HepG2 (cell line): ENCODE measurements around the gene TRIM27. TPM values are rescaled to one million over a fixed set of nuclear protein-coding genes. Genes with fewer than 3 reads are reported as not detected.

ENCODE experiments used
- AFF4 ChIP-seq: sonication (generic); formaldehyde crosslinking; IDR thresholded peaks from 2 replicates; pipeline ENCODE4 v1.4.0; 2020; ENCODE audit warnings: missing genetic modification reagents
- BRD4 ChIP-seq: sonication (generic); formaldehyde crosslinking; IDR thresholded peaks from 2 replicates; pipeline ENCODE4 v1.4.0; 2020; ENCODE audit warnings: missing genetic modification reagents
- CREB3 ChIP-seq: sonication (generic); formaldehyde crosslinking; IDR thresholded peaks from 2 replicates; pipeline ENCODE4 v1.5.0; 2020; ENCODE audit warnings: missing genetic modification reagents
- EEA1 ChIP-seq: sonication (generic); formaldehyde crosslinking; IDR thresholded peaks from 2 replicates; pipeline ENCODE4 v1.5.1; 2020; ENCODE audit warnings: mild to moderate bottlenecking, missing genetic modification reagents, borderline replicate concordance
- ELF3 ChIP-seq: IDR thresholded peaks from 2 replicates; pipeline ENCODE4 v1.6.1; 2016; ENCODE audit warnings: missing genetic modification reagents, missing compliant biosample characterization
- HOXD1 ChIP-seq: sonication (generic); formaldehyde crosslinking; IDR thresholded peaks from 2 replicates; pipeline ENCODE4 v1.5.0; 2020; ENCODE audit warnings: missing genetic modification reagents
- MBNL3 ChIP-seq: fragments of 250-450 bp; sonication (Bioruptor Pico); conservative IDR thresholded peaks from 2 replicates; pipeline ENCODE4 v1.8.0; 2022; ENCODE audit warnings: mild to moderate bottlenecking, inconsistent platforms
- MEIS2 ChIP-seq: sonication (generic); formaldehyde crosslinking; IDR thresholded peaks from 2 replicates; pipeline ENCODE4 v1.9.0; 2021; ENCODE audit warnings: mild to moderate bottlenecking, missing genetic modification reagents
- NAIF1 ChIP-seq: sonication (generic); formaldehyde crosslinking; IDR thresholded peaks from 2 replicates; pipeline ENCODE4 v1.5.0; 2020; ENCODE audit warnings: mild to moderate bottlenecking, missing genetic modification reagents, borderline replicate concordance
- NR3C1 ChIP-seq: sonication (generic); formaldehyde crosslinking; IDR thresholded peaks from 2 replicates; pipeline ENCODE4 v1.4.0; 2020; ENCODE audit warnings: missing genetic modification reagents
- RFXAP ChIP-seq: sonication (generic); formaldehyde crosslinking; IDR thresholded peaks from 2 replicates; pipeline ENCODE4 v1.4.0; 2020; ENCODE audit warnings: missing genetic modification reagents, borderline replicate concordance
- SMYD3 ChIP-seq: sonication (generic); formaldehyde crosslinking; IDR thresholded peaks from 2 replicates; pipeline ENCODE4 v1.8.1; 2023; ENCODE audit warnings: mild to moderate bottlenecking, missing genetic modification reagents
- ZNF282 ChIP-seq: fragments of 450-650 bp; IDR thresholded peaks from 2 replicates; pipeline ENCODE4 v1.6.1; 2018; ENCODE audit not compliant: partially characterized antibody
- ZNF761 ChIP-seq: sonication (generic); formaldehyde crosslinking; conservative IDR thresholded peaks from 2 replicates; pipeline ENCODE4 v1.4.0; 2020; ENCODE audit warnings: mild to moderate bottlenecking, missing genetic modification reagents
- polyA plus RNA-seq, 8 experiments: library from polyadenylated mRNA; depleted of rRNA in 3 of 8; stranded (reverse) in 7 of 8; unstranded in 1 of 8; fragments of >200 nt; fragmentation: Illumina TruSeq in 4 of 8; extraction: Trizol in 4 of 8; gene quantifications; 2 replicates each; pipeline versions ENCODE4 v1.2.1 to v1.2.3, GENCODE V29; 2011 to 2016; ENCODE audit warnings: low read depth in 4 of 8, missing spikeins in 1 of 8, mixed read lengths in 1 of 8; ENCODE audit not compliant: insufficient read depth in 1 of 8
- total RNA-seq, 5 experiments: library from RNA; depleted of rRNA; stranded (reverse); fragments of >200 nt; fragmentation: Illumina TruSeq; extraction: Trizol; gene quantifications; 2 replicates each; pipeline ENCODE4 v1.2.3, GENCODE V29; 2016; ENCODE audit warnings: low read depth in 1 of 5
- TF ChIP-seq, protein P1 (sequence below): sonication (generic); formaldehyde crosslinking; IDR thresholded peaks from 2 replicates; pipeline ENCODE4 v1.9.0; 2021; ENCODE audit warnings: mild to moderate bottlenecking, missing genetic modification reagents
- TF ChIP-seq, protein P2 (sequence below): sonication (generic); formaldehyde crosslinking; IDR thresholded peaks from 2 replicates; pipeline ENCODE4 v1.4.0; 2020; ENCODE audit warnings: low read depth, mild to moderate bottlenecking, missing genetic modification reagents

Gene TRIM27
- total and polyA plus RNA-seq, 2 of the 13 experiments (the other 11 are each of a cell fraction or from before 2014, with no cell fraction given) = 88.6 to 112 TPM

GRCh38 chr6:28865401-28866204 is 58.2 kb downstream of the TRIM27 start (continued):
- TF ChIP-seq, protein P1, sequence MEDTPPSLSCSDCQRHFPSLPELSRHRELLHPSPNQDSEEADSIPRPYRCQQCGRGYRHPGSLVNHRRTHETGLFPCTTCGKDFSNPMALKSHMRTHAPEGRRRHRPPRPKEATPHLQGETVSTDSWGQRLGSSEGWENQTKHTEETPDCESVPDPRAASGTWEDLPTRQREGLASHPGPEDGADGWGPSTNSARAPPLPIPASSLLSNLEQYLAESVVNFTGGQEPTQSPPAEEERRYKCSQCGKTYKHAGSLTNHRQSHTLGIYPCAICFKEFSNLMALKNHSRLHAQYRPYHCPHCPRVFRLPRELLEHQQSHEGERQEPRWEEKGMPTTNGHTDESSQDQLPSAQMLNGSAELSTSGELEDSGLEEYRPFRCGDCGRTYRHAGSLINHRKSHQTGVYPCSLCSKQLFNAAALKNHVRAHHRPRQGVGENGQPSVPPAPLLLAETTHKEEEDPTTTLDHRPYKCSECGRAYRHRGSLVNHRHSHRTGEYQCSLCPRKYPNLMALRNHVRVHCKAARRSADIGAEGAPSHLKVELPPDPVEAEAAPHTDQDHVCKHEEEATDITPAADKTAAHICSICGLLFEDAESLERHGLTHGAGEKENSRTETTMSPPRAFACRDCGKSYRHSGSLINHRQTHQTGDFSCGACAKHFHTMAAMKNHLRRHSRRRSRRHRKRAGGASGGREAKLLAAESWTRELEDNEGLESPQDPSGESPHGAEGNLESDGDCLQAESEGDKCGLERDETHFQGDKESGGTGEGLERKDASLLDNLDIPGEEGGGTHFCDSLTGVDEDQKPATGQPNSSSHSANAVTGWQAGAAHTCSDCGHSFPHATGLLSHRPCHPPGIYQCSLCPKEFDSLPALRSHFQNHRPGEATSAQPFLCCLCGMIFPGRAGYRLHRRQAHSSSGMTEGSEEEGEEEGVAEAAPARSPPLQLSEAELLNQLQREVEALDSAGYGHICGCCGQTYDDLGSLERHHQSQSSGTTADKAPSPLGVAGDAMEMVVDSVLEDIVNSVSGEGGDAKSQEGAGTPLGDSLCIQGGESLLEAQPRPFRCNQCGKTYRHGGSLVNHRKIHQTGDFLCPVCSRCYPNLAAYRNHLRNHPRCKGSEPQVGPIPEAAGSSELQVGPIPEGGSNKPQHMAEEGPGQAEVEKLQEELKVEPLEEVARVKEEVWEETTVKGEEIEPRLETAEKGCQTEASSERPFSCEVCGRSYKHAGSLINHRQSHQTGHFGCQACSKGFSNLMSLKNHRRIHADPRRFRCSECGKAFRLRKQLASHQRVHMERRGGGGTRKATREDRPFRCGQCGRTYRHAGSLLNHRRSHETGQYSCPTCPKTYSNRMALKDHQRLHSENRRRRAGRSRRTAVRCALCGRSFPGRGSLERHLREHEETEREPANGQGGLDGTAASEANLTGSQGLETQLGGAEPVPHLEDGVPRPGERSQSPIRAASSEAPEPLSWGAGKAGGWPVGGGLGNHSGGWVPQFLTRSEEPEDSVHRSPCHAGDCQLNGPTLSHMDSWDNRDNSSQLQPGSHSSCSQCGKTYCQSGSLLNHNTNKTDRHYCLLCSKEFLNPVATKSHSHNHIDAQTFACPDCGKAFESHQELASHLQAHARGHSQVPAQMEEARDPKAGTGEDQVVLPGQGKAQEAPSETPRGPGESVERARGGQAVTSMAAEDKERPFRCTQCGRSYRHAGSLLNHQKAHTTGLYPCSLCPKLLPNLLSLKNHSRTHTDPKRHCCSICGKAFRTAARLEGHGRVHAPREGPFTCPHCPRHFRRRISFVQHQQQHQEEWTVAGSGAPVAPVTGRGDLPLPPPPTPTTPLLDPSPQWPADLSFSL = no peak
- TF ChIP-seq MBNL3 (no peak), BRD4 (CRISPR knock-in tag) (0 out of 2 replicates have a peak, but pooled peaks have one; percentile 38), HOXD1 (peak; percentile 52; the same call in 1 of the 2 replicates), ELF3 (CRISPR knock-in tag) (no peak), EEA1 (CRISPR knock-in tag) (no peak), AFF4 (peak; percentile 56; the same call in 1 of the 2 replicates), NR3C1 (CRISPR knock-in tag) (no peak), CREB3 (CRISPR knock-in tag) (no peak), ZNF282 (no peak), RFXAP (CRISPR knock-in tag) (peak; percentile 67; the same call in 1 of the 2 replicates), SMYD3 (CRISPR knock-in tag) (peak; percentile 54; the same call in 1 of the 2 replicates), NAIF1 (CRISPR knock-in tag) (no peak), MEIS2 (CRISPR knock-in tag) (0 out of 2 replicates have a peak, but pooled peaks have one; percentile 57), ZNF761 (CRISPR knock-in tag) (0 out of 2 replicates have a peak, but pooled peaks have one; percentile 27)
- TF ChIP-seq, protein P2, sequence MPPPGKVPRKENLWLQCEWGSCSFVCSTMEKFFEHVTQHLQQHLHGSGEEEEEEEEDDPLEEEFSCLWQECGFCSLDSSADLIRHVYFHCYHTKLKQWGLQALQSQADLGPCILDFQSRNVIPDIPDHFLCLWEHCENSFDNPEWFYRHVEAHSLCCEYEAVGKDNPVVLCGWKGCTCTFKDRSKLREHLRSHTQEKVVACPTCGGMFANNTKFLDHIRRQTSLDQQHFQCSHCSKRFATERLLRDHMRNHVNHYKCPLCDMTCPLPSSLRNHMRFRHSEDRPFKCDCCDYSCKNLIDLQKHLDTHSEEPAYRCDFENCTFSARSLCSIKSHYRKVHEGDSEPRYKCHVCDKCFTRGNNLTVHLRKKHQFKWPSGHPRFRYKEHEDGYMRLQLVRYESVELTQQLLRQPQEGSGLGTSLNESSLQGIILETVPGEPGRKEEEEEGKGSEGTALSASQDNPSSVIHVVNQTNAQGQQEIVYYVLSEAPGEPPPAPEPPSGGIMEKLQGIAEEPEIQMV (CRISPR knock-in tag) = 0 out of 2 replicates have a peak, but pooled peaks have one; percentile 29
